CD1c-positive myeloid dendritic cell (primary cell): Measurements from ENCODE around the gene FKBP15.

Experiments
- DNase-seq: peaks from one replicate; pipeline ENCODE4 v3.0.0-alpha.2; 2016; ENCODE audit errors: extremely low spot score

Gene FKBP15

DNA sequence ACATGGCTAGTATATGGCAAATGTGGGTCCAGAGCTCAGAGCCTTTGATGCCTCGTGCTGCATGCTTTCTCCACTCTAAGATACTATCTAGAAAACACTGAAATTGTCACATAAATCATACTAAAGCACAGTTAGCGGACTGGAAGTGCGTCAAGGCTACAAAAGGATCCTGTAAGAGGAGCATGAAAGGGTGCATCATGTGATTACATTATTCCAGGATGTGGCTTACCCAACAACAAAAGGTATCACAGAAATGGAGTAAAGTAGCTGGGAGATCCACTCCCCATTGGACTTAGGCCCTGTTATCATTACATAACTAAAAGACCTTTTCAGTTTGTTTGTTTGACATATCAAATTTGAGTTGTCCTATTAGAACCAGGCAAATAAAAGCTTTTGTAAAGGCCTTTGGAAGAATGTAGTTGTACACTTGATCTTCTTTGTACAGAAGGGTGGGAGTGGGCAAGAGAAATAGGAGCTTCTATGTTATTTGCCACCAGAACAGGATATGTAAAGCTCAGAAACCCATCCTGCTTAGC lies 7.1 kb upstream of the FKBP15 start:
- DNase-seq: no peak

DNA sequence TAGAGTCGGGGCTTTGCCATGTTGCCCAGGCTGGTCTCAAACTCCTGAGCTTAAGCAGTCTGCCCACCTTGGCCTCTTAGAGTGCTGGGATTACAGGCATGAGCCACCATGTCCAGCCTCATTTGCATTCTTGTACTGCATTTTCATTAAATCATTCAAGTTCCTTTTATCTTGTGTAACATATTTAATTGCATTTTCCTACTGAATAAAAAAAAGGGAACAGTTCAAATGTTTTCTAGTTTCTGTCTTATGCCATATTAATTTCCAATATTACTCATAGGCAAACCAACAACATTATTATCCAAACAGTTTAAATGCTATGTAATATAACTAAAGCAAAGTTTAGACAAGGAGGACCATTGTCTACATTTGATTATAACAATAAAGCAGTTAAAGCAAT lies 6.4 kb upstream of the FKBP15 start:
- peak; percentile 52 for DNase-seq

DNA sequence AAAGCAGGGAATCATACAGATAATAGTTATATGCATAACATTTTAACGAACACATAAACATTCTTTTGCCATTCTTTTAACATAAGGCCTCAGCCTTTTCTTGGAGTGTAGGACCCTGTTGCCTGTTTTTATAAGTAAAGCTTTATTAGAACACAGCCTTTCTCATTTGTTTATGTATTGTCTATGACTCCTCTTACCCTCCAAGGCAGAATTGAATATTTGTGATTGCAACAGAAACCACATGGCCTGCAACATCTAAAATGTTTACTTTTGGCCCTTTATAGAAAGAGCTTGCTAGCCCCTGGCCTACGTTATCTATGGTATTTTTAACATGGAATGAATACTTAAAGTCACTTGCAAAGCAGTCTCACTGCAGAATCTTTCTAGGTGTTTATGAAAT lies 2.9 kb upstream of the FKBP15 start:
- DNase-seq: no peak

DNA sequence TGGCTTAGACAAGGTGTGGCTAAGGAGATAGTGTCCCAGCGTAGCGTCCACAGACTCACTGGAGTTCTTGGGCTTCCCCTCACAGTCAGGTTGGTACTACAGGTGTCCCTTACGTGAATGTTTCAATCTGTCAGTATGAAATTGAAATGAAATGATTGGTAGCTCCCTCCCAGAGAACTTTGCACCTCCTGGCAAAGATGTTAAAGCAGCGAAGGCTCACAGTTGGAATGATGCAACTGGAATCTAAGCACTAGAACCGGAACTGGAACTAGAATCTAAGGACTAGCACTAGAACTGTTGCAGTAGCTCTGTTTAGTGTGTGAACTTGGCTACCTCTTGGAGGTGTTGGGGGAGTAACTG lies 1.4 kb upstream of the FKBP15 start:
- DNase-seq: peak; percentile 56

DNA sequence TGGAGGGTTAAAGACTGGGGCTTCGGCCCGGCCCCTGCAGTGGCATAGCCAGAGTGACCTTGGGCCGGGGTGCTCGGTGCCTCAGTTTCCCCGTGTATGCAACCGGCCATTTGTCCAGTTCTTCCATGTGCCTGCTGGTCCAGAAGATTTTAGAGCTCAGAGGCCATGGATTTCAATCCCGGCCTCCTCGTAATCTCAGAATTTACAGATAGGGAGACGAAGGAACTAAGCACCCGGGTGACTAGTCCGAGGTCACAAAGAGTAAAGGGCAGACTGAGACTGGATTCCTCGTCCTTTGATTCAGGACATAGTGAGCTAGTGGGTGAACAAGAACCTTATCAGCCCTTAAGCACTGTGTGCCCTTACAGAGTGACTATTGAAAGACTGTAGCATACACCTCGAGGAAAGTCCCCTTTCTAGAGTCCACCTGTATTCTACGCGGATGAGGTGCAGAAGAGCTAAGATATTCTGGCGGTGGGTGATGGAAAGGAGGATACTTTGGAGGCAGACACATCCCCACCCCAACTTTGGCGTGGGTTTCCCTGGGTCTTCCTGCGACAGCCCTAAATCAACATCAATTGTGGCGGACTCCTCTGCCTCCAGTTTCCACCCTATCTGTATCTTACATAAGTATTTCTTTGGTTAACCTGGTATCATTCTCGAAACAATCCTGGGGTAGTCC lies 864 bp upstream of the FKBP15 start:
- DNase-seq: no peak

DNA sequence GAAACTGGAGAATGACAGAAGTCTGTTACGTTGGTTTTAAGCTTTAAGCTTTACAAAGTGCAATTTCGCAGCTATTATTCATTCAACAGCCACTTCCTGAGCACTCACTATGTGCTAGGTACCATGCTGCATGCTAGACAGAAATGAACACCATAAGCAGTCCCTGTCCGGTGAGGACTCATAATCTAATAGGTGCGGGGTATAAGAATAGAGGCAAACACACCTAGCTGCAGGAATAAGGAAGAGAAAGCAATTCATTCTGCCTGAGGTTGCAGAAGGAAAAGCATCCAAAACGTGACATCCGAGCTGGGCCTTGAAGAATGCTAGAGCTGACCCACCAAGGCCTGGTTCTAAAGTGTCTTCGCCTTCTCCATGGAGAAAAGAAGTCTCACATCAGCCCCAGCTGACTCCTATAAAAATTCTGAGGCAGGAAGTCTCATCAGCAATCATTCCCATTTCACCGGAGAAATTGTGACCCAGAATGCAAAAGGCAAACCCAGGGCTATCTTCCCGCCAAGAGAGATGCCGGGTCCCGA lies 542 bp downstream of the FKBP15 start:
- DNase-seq: peak; percentile 27

DNA sequence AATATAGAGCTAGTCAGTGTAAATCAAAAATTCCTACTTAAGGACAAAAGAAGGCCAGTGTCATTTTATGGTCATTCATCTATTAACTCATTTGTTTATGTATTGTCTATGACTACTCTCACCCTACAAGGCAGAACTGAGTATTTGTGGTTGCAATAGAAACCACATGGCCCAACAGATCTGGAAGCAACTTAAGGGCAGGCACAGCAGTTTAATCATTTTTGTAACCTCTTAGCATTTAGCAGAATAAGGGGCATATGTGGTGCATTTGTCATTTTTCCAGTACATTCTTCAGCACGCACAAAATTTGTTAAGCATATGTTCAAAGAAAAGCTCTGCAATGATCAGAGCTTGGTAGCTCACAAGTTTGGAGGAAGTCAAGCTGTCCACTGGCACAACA lies 1.1 kb downstream of the FKBP15 start:
- DNase-seq: peak; percentile 84

DNA sequence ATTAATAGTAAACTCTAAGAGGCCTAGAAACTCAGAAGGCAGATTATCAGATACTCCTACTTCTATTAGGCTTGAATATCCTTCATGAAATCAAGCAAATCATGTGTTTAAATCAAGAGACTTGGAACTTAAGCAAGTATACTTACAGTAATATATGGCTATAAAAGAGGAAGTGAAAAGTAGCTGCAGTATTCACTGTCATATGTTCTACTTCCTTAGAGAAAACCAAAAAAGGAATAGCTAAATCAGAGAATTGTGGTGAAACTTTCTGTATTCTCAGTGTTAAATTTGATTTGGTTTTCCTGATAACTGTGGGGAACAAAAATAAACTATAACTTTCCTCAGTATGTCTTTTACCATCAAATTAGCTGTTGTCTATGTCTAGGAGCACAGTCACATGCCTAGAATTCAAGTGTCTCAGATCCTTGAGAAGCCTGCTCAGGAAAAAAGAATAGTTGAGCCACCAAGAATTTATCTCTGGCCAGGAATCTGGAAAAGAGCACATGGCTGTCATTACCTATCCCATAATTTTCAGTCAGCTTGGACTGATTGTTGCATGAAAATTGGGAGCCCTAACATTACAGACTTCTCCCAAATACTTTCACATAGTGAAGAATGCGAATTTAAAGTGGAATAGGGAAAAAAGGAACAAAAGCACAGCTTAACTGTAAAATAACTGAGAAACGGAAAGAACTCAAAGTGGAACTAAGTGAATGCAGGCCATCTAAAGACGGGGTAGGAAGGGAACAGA lies 1.7 kb downstream of the FKBP15 start:
- peak; percentile 88 for DNase-seq

DNA sequence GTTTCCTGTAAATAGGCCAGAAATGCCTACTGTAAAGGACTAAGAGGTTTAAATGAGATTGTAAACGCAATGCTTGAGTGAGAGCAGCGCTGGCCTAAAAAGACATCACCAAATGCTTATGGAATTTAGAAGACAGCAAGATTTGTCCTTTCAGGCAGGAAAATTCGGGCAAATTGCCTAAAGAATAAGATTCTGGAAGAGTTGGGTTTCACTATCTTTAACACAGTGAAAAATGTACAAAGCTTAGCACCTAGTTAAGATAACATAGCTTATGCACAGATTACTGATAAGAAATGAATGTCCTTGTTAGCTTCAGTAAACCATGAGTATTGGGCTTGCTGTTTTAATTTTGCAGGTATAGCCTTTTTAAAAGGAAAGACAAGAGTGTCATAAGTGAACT lies 4.7 kb downstream of the FKBP15 start:
- DNase-seq: no peak

DNA sequence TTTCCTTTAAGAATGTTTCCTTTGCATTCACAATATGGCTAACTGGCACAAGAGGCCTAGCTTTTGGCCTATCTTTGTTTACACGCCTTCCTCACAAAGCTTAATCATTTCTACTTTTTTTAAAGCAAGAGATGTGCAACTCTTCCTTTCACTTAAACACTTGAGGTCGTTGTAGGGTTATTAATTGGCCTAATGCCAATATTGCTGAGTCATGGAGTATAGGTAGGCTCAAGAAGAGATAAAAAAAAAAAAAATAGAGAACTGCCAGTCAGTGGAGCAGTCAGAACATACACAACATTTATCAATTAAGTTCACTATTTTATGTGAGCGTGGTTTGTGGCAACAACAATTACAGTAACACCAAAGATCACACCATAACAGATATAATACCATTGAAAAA lies 5.9 kb downstream of the FKBP15 start:
- peak; percentile 42 for DNase-seq

DNA sequence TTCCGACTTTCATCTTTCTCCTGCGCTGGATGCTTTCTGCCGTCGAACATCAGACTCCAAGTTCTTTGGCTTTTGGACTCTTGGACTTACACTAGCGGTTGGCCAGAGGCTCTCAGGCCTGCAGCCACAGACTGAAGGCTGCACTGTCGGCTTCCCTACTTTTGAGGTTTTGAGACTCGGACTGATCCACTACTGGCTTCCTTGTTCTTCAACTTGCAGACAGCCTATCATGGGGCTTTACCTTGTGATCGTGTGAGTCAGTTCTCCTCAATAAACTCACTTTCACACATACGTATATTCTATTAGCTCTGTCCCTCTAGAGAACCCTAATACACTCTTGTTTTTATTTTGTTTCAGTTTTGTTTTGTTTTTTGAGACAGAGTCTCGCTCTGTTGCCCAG lies 10.3 kb downstream of the FKBP15 start:
- DNase-seq: peak; percentile 45

DNA sequence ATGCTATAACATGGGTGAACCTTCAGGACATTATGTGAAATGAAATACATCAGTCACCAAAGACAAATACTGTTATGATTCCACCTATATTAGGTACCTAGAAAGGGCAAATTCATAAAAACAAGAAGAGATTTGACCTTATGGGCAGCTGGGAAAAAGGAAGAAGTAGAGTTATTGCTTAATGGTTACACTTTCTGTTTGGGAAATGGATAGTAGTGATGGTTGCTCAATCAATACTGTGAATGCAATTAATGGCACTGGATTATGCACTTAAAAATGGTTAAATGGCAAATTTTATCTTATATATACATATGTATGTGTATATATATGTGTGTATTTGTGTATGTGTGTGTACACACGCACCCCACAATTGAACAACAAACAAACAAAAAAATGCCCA lies 15.2 kb downstream of the FKBP15 start:
- peak; percentile 66 for DNase-seq

DNA sequence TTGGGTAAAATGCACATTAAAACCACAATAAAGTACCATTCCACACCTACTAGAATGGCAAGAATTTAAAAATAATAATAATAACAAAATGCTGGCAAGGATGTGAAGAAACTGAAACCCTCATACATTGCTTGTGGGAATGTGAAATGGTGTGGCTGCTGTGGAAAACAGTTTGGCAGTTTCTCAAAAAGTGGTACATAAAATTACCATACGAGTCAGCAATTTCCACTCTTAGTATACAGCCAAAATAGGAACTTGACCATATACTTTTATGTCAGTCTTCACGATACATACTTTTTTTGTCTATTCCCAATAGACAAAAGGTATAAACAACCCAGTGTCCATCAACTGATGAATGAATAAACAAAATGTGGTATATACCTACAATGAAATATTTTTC lies 15.6 kb downstream of the FKBP15 start:
- peak; percentile 17 for DNase-seq

DNA sequence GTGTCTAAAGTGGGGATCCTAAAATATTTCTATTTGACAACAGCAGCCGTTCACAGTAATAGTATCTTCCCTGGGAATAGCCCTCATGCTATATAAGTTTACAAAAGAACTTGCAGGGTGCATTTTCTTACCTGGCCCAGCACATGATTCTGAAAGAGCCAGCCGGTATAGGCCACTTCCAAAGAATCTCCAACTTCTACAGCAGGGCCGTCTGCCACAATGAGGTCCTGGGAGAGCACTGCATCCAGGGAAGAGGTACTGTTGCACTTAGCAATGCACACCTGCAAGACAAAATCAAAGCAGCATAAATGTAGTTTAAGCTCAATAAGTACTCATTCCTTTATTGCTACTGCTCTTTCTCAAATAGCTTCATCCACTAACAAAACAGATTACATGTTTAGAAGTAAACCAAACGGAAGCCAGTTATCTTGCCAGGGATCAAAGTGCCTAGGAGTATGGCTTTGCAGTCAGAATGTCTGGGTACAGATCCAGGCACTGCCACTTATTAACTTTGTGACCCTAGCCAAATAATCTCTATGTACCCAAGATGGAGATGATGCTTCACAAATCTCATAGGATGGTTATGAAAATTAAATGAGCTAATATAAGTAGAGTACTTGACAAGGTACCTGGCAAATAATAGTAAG lies 21.3 kb downstream of the FKBP15 start:
- no peak for DNase-seq

DNA sequence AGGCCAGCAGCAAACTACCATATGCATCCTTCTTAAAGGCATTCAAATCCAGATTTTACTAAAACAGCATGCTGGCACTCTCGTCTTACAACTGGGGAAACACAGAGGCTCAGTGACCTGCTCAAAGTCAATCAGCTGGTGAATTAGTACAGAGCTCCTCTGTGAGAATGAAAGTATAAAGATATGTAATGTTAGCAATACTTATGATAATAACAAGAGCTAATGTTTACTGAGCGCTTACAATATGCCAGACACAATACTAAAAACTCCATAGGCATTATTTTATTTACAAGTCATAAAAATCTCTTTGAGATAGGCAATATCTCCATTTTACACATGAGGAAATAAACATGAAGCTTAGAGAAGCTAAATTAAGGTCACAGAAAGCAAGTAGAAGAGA lies 28.6 kb downstream of the FKBP15 start:
- DNase-seq: no peak

DNA sequence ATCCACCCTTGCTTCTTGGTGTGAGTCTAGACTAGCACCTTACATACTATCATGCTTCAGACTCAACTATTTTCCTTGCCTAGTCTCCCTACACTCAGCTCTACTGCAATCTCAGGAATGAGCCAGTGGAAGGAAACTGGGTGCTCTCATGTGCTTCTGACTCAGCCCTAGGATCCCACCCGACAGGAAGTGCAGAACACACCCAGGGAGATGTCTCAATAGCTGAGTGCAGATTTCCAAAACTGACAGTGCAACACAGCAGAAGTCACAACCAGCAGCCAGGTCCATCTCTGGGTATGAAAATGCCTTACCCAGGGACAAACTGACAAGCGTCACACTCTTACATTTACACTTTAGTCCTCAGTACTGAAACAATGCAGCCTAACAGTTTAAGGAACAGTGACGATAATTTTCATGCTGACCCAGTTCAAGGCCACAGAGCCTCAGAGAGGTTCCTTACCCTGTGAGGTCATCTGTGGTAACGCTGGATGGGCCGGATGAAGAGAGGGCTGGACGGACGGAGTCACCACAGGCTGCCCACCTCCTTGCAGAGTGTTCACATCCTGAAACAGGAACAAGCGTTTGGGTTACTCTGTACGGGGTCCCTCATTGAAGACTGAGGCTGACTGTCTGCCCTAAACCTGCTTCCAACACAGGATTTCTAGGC lies 33.0 kb downstream of the FKBP15 start:
- DNase-seq: peak; percentile 93

DNA sequence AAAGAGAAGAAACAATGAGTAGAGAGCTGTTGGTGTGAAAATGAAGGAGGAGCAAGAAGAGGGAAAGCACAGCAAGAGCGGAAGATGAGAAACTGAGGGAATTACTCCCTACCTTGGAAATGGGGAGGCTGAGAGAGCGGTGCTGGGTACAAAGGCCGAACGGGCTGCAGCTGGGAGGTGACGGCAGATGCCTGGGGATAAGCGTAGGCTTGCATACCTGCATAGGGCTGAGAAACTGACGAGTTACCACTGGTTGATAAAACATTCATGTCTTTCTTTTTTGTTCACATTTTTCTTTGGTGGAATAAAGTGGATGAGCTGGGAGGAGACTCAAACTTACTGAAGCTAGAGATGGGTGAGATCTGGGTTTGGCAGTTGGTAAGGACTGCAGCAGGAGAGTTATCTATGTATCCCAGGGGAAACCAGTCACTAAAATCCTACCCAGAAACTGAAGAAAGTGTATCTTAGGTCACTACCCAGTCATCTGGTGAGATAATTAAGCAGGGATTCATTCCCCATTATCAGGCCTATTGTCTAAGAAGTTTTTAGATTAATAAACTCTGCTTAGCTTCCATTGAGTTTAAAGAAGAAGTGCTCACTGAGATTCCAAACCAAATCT lies 34.8 kb downstream of the FKBP15 start:
- DNase-seq: no peak

DNA sequence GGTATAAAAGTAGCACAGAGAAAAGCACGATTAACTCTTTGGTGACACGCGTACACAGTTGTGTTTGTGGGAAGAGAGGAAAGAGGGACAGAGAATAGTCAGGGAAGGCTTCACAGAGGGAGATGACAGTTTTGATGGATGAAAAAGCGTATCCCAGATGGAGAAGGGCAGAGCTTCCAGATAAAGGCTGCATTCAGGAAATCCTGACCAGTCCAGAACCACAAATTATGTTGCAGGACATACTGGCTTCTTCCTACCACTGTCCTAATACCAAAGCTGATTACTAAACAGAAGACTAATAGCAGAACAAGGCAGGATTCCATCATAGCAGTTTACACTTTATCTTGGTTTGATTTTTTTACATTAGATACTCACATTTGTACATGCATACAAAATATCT lies 35.8 kb downstream of the FKBP15 start:
- no peak for DNase-seq

DNA sequence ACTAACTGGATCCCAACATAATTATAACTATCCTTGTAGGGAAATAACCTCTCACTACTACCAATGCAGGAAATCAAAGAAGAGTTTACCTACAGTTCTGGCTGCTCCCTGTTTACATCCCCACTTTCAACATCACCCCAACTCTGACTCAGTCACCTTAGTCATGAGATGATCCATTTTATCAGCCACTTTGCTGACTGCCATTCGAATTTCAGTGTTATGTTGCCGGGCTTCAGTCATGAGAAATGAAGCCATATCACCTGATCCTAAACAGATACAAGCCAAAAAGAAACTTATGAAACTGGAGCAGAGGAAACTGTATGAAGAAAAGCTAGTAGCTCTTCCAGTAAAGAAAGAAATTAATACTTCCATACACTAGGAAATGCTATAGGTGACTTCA lies 36.5 kb downstream of the FKBP15 start:
- DNase-seq: no peak

DNA sequence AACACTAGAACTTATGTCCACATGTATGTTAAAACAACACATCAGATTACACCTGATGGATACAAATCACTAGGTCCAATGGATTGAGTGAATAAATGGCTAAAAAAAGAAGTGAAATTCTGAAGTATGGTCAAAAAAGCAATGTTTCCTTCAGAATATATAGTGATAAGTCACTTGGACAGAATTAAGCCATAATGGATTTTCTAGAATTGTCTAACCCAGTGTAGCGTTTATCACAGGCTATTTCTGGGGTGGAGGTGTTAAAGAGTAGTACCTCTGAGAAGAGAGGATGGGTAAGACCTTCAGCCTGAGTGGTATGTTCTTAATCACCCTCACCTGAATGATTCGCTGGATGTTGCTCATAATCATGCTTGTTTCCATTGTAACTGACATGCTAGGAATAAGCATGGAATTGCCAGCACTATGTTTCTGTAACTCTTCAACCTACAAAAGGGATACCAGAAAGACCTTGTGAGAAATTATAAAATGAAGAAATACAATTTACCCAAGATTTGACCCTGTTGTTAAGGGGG lies 37.1 kb downstream of the FKBP15 start:
- no peak for DNase-seq

DNA sequence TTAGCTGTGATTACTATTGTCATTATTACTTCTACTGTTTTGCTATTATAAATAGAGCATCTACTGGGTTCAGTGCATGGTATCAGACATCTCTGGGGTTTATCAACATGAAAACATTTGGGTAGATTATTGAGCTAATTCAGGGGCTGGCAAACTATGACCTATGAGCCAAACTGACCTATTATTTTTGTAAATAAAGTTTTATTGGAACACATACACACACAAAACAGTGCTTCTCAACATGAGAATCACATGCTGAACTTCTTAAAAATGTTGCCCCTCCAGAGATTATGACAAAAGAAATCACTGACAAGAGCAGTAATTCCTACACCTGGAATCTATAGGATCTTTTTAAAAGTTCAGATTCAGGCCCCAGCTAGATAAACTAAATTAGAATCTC lies 39.9 kb downstream of the FKBP15 start:
- DNase-seq: no peak
